Pons (tissue), 1 donor: Measurements from ENCODE around the gene MPPE1.
A peak's percentile ranks its signal among the peaks of the same experiment; 100 is the strongest.

Source experiments
- DNase-seq: peaks from one replicate; pipeline ENCODE4 v3.0.0-alpha.2; 2016; ENCODE audit warnings: low spot score

Gene MPPE1

GRCh38 chr18:11884396-11885030 lies 23.6 kb downstream of the MPPE1 start:
- DNase-seq = no peak

- DNase-seq = peak; percentile 59
These were observed 25.0 kb downstream of the MPPE1 start for GRCh38 chr18:11883153-11883552.

GRCh38 chr18:11882636-11883035 lies 25.5 kb downstream of the MPPE1 start:
- no peak for DNase-seq

- no peak for DNase-seq
These were observed 27.4 kb downstream of the MPPE1 start for GRCh38 chr18:11880586-11881304.

GRCh38 chr18:11877497-11878135 lies 30.5 kb downstream of the MPPE1 start:
- DNase-seq = no peak

- DNase-seq = no peak
These were observed 33.4 kb downstream of the MPPE1 start for GRCh38 chr18:11874676-11875075.

- DNase-seq = no peak
These were observed 34.3 kb downstream of the MPPE1 start for GRCh38 chr18:11873670-11874340.

GRCh38 chr18:11872479-11873136 lies 35.5 kb downstream of the MPPE1 start:
- DNase-seq = no peak

GRCh38 chr18:11871501-11871900 lies 36.6 kb downstream of the MPPE1 start:
- no peak for DNase-seq

GRCh38 chr18:11868230-11868629 lies 39.9 kb downstream of the MPPE1 start:
- DNase-seq = no peak

- no peak for DNase-seq
These were observed 41.4 kb downstream of the MPPE1 start for GRCh38 chr18:11866764-11867163.

- no peak for DNase-seq
These were observed 41.8 kb downstream of the MPPE1 start for GRCh38 chr18:11866329-11866728.

- DNase-seq = no peak
These were observed 43.0 kb downstream of the MPPE1 start for GRCh38 chr18:11865071-11865470.

- DNase-seq = no peak
These were observed 43.6 kb downstream of the MPPE1 start for GRCh38 chr18:11864471-11864870.

GRCh38 chr18:11862468-11863137 lies 45.5 kb downstream of the MPPE1 start:
- DNase-seq = no peak

GRCh38 chr18:11861583-11862288 lies 46.4 kb downstream of the MPPE1 start:
- DNase-seq = no peak

GRCh38 chr18:11860594-11861450 lies 47.3 kb downstream of the MPPE1 start:
- no peak for DNase-seq

GRCh38 chr18:11859903-11860407 lies 48.2 kb downstream of the MPPE1 start:
- DNase-seq = no peak

- DNase-seq = no peak
These were observed 48.8 kb downstream of the MPPE1 start for GRCh38 chr18:11859282-11859830.
